Progenitor cell of endocrine pancreas (in vitro differentiated cells): ENCODE results near the gene CLEC2L. TPM values are rescaled to one million over a fixed set of nuclear protein-coding genes. Genes with fewer than 3 reads are reported as not detected.

Experiments
- DNase-seq: peaks from one replicate; pipeline ENCODE4 v3.0.0; 2021; ENCODE audit warnings: low spot score; ENCODE audit not compliant: unreplicated experiment
- H3K27ac Mint-ChIP-seq: 2 replicates; pipeline ENCODE4 v1.8.0; 2021; ENCODE audit warnings: mild to moderate bottlenecking, moderate library complexity, mixed read lengths
- H3K27me3 Mint-ChIP-seq: 2 replicates; pipeline ENCODE4 v1.8.0; 2021; ENCODE audit warnings: mixed read lengths
- H3K36me3 Mint-ChIP-seq: 2 replicates; pipeline ENCODE4 v1.8.0; 2022; ENCODE audit warnings: mixed read lengths; ENCODE audit not compliant: insufficient read depth
- H3K4me1 Mint-ChIP-seq: 2 replicates; pipeline ENCODE4 v1.8.0; 2021; ENCODE audit warnings: low read depth, mixed read lengths
- H3K4me3 Mint-ChIP-seq: 2 replicates; pipeline ENCODE4 v1.8.0; 2021; ENCODE audit warnings: low read depth, mild to moderate bottlenecking, moderate library complexity, mixed read lengths
- H3K9me3 Mint-ChIP-seq: 2 replicates; pipeline ENCODE4 v1.8.0; 2021; ENCODE audit warnings: low read depth, mixed read lengths
- CTCF ChIP-seq: fragments of 200-600 bp; sonication (generic); IDR thresholded peaks from one replicate; pipeline ENCODE4 v1.5.0; 2021; ENCODE audit warnings: antibody characterized with exemption, mild to moderate bottlenecking; ENCODE audit not compliant: unreplicated experiment
- total RNA-seq: library from RNA; stranded (reverse); gene quantifications from 2 replicates; pipeline ENCODE4 v1.2.1, GENCODE V29; 2021

CLEC2L gene
- total RNA-seq, 1 donor from 2014 or later = not detected

- no peak for TF ChIP-seq CTCF
- H3K9me3 Mint-ChIP-seq = no peaks in the 10 kb centered on the region
- H3K4me3 Mint-ChIP-seq = no peak overlapping the region
- peaks cover 1% of the 10 kb centered on the region for H3K4me1 Mint-ChIP-seq
- no peak overlapping the region for H3K27ac Mint-ChIP-seq
- H3K36me3 Mint-ChIP-seq = no peaks in the 10 kb centered on the region
- peaks cover 62% of the 10 kb centered on the region for H3K27me3 Mint-ChIP-seq
- no peak for DNase-seq
Observed at GRCh38 chr7:139526578-139527544, 3.4 kb downstream of the CLEC2L start.

- no peak for TF ChIP-seq CTCF
- no peak for DNase-seq
- no peak overlapping the region for H3K27ac Mint-ChIP-seq
- no peaks in the 10 kb centered on the region for H3K4me1 Mint-ChIP-seq
- peaks cover 44% of the 10 kb centered on the region for H3K27me3 Mint-ChIP-seq
- H3K4me3 Mint-ChIP-seq = no peak overlapping the region
- no peaks in the 10 kb centered on the region for H3K36me3 Mint-ChIP-seq
- no peaks in the 10 kb centered on the region for H3K9me3 Mint-ChIP-seq
Observed at GRCh38 chr7:139531094-139531493, 7.6 kb downstream of the CLEC2L start.

DNA sequence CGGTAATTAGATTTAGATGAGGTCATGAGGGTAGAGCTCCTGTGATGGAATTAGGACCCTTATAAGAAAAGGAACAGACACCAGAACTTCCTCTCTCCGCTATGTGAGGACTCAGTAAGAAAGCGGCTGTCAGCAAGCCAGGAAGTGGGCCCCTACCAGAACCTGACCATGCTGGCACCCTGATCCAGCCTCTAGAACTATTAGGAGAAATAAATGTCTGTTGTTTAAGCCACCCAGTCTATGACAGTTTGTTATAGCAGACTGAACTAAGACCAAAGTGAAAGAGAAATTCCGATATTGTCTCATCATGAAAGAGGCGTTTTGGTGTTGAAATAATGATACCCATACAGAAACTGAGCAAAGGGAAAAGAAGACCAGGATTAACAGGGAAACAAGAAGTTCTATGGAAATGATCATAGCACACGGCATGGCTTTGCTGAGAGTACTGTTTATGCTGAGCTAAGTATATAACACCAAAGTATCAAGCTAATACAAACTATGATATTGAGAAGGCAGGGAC, 9.2 kb downstream of the CLEC2L start:
- Mint-ChIP-seq H3K27me3 (peaks cover 30% of the 10 kb centered on the region), H3K27ac (no peak overlapping the region), H3K4me1 (no peaks in the 10 kb centered on the region), H3K9me3 (no peaks in the 10 kb centered on the region), H3K36me3 (no peaks in the 10 kb centered on the region), H3K4me3 (no peak overlapping the region)
- no peak for DNase-seq
- no peak for TF ChIP-seq CTCF

GRCh38 chr7:139534096-139534495, 10.6 kb downstream of the CLEC2L start:
- H3K9me3 Mint-ChIP-seq = no peaks in the 10 kb centered on the region

More at GRCh38 chr7:139534096-139534495, 10.6 kb downstream of the CLEC2L start:
- no peaks in the 10 kb centered on the region for H3K4me1 Mint-ChIP-seq
- DNase-seq = no peak
- no peak for TF ChIP-seq CTCF
- no peaks in the 10 kb centered on the region for H3K36me3 Mint-ChIP-seq
- H3K27me3 Mint-ChIP-seq = peaks cover 21% of the 10 kb centered on the region
- H3K4me3 Mint-ChIP-seq = no peak overlapping the region
- no peak overlapping the region for H3K27ac Mint-ChIP-seq
